NCI-H524 treated with DMSO at 0.1 percent for 48 hours (cell line): Measurements from ENCODE around the gene CHCHD6.

Experiments
- DNase-seq: peaks from one replicate; lab custom pipeline; 2025; lab: John Stamatoyannopoulos, UW

Gene CHCHD6

GRCh38 chr3:126959921-126960603 lies 256.0 kb downstream of the CHCHD6 start:
- no peak for DNase-seq

GRCh38 chr3:126960604-126960995 lies 256.6 kb downstream of the CHCHD6 start:
- DNase-seq = no peak

DNA sequence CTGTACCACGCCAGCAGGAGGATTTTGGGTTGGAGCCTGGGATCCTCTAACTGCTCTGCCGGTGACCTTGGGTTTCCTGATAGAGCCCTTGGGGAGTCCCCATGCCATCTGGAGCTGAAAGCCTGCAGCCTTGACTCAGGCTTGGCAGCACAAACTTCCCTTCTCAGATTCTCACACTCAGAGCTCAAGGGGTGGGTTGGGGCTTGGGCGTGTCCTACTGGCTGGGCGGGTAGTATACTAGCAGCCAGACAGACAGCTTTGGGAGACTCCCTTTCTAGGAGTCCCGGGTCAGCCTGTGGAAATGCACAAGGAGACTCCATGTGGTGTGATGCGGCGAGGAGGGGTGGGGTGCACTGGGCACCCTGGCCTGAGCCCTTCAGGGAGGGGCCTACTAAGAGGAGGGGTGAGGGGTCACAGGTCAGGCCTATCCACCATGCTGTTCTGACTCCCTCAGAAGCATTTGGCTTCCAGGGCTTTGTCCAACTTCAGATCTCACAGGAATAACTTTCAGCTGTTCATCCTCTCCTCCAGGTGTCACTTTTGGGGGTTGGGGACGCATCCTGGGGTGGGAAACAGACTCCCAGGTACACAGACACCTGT lies 257.3 kb downstream of the CHCHD6 start:
- no peak for DNase-seq

- DNase-seq = no peak
These were observed 257.9 kb downstream of the CHCHD6 start for GRCh38 chr3:126961791-126962461.

DNA sequence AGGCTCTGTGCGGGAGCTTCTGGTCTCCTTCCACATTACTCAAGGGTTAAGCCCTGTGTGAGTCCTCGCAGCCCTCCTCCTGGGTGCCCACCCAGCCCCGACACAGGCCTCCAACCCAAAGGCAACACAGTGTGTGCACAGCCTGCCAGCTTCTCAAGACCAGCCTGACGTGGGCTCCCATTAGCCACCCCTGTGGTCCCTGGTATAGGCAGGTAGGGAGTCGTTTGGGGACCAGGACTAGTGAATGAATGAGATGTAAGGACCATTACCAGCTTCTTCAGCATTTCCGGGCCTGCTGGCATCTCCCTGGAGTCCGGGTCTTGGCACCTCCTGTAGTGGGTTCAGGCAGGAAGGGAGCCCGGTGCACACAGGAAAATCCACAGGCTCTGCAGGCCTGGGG lies 258.7 kb downstream of the CHCHD6 start:
- DNase-seq = no peak

- DNase-seq = no peak
These were observed 259.5 kb downstream of the CHCHD6 start for GRCh38 chr3:126963261-126964190.

GRCh38 chr3:126964261-126964660 lies 260.2 kb downstream of the CHCHD6 start:
- DNase-seq = no peak

GRCh38 chr3:126964950-126965349 lies 260.9 kb downstream of the CHCHD6 start:
- no peak for DNase-seq

DNA sequence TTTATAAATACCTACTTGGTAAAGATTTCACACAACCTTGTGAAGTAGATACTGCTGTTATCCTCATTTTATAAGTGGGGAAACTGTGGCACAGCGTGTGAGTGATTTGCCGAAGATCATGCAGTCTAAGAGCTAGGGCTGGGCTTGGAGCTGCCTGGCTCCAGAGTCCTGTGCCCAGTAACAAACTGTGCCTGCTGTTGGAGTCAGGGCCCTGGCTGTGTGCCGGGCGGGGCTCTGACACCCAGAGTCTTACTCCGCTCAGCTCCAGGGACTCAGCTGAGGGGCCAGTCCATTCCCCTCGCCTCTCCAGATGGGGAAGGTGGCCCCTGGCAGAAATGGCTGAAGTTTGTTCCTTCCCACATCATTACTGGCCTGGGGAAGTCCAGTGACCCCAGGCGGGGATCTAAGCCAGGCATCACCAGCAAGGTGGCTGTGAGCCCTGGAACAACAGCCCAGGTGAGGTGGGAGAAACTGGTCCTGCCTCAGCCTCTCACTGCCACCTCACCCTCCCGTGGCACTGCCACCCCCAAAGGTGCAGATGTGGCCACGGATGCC lies 261.6 kb downstream of the CHCHD6 start:
- DNase-seq = no peak

DNA sequence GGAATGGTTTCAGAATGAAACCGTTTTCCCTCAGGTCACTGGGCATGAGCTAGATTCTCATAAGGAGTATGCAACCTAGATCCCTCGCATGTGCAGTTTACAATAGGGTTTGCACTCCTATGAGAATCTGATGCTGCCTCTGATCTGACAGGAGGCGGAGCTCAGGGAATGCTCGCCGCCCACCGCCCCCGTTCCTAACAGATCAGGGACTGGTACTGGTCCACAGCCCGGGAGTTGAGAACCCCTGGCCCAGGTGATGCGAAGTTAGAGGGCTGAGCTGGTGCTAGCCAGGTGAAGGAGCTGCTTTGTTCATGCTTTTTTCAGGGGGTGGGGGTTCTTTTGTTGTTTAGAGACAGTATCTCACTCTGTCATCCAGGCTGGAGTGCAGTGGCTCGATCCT lies 263.3 kb downstream of the CHCHD6 start:
- DNase-seq = no peak

- no peak for DNase-seq
These were observed 264.7 kb downstream of the CHCHD6 start for GRCh38 chr3:126968391-126969390.

GRCh38 chr3:126969586-126969985 lies 265.5 kb downstream of the CHCHD6 start:
- no peak for DNase-seq

GRCh38 chr3:126970101-126970500 lies 266.1 kb downstream of the CHCHD6 start:
- DNase-seq = no peak

- DNase-seq = no peak
These were observed 266.9 kb downstream of the CHCHD6 start for GRCh38 chr3:126970921-126971320.

DNA sequence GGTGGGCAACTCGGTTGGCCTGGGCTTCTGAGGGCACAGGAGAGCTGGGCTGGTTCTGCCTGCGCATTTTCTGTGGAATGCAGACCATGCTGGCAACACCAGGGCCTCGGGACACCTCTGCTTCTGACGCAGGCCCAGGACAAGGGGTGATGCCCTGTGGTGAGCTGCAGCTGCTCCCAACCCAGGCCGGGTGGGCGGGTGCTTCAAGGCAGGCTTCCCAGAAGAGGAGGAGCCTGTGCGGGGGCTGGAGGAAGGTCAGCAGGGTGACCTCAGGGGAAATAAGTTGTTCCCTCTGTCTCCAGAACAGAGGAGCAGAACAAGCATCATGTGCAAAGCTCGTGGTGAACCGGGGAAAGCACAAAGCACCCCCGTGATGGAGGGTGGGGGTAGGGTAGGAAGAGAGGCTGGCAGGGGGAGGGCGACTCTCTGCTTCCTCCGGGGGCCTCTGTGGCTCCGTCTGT lies 267.9 kb downstream of the CHCHD6 start:
- no peak for DNase-seq

DNA sequence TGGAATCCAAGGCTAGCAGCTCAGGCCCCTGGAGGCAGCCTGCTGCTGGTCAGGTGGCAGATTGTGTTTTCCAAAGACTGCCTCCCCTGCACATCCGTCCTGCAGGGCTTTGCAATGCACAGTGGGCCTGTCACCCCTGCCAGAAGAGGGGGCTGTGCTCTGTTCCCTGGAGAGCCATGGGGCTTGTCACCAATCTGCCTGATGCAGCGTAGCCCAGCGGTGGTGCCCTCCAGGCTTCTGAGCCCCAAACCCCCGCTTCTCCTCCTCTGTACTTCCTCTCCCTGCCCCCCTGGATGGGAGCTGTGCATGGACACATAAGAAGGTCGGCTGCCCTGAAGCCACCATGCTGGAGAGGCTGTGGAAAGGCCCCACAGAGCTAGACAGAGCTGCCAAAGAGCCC lies 268.8 kb downstream of the CHCHD6 start:
- DNase-seq = no peak

GRCh38 chr3:126973814-126974213 lies 269.8 kb downstream of the CHCHD6 start:
- no peak for DNase-seq

DNA sequence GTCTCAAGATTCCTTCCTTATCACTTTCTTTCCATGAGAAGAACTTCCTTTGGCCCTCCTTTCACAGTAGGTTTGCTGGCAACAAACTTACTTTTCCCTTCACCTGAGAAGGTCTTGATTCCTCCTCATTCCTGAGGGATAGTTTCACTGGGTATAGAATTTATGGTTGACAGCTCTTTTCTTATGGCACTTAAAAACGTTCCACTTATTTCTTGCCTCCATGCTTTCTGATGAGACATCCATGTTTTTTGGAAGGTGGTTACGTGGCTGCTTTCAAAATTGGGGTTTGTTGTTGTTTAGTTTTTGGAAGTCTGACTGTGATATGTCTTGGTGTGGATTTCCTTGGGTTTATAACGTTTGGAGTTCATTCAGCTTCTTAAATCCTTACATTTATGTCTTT lies 270.7 kb downstream of the CHCHD6 start:
- DNase-seq = no peak

- no peak for DNase-seq
These were observed 272.9 kb downstream of the CHCHD6 start for GRCh38 chr3:126976906-126977305.

GRCh38 chr3:126977821-126978220 lies 273.8 kb downstream of the CHCHD6 start:
- no peak for DNase-seq

- DNase-seq = no peak
These were observed 274.3 kb downstream of the CHCHD6 start for GRCh38 chr3:126978291-126978690.
